ENCODE results near the gene TECR.
A peak's percentile ranks its signal among the peaks of the same experiment; 100 is the strongest.
"Not testable (repeated sequence)": the region's sequence is repeated elsewhere in the genome, so short reads cannot be mapped to it uniquely, and the experiment has no call there.

Gene TECR

GRCh38 chr19:14562660-14563589, 33.5 kb downstream of the TECR start:
- no peak for DNase-seq

GRCh38 chr19:14563590-14563926, 34.2 kb downstream of the TECR start:
- DNase-seq, result no peak

GRCh38 chr19:14563989-14564651, 34.7 kb downstream of the TECR start:
- DNase-seq, result no peak

GRCh38 chr19:14564652-14565297, 35.4 kb downstream of the TECR start:
- DNase-seq, result not testable (repeated sequence)

- DNase-seq, result no peak
These were observed 35.9 kb downstream of the TECR start for GRCh38 chr19:14565298-14565679.

- DNase-seq, result no peak
These were observed 36.6 kb downstream of the TECR start for GRCh38 chr19:14565765-14566711.

- no peak for DNase-seq
These were observed 37.3 kb downstream of the TECR start for GRCh38 chr19:14566712-14567077.

GRCh38 chr19:14567079-14567478, 37.7 kb downstream of the TECR start:
- no peak for DNase-seq

GRCh38 chr19:14570864-14571527, 41.6 kb downstream of the TECR start:
- no peak for DNase-seq

GRCh38 chr19:14571695-14572490, 42.5 kb downstream of the TECR start, which contains the start of gene NDUFB7:
Gene NDUFB7 (minus strand): TSS chr19:14572066. CDS start chr19:14572000, 66 bp downstream.
- peak; percentile 88 for DNase-seq

GRCh38 chr19:14575428-14575980, 46.1 kb downstream of the TECR start:
- no peak for DNase-seq

GRCh38 chr19:14576363-14576762, 47.0 kb downstream of the TECR start:
- no peak for DNase-seq

GRCh38 chr19:14577264-14577663, 47.9 kb downstream of the TECR start:
- DNase-seq, result no peak

- no peak for DNase-seq
These were observed 48.6 kb downstream of the TECR start for GRCh38 chr19:14577885-14578427.

- DNase-seq, result no peak
These were observed 51.3 kb downstream of the TECR start for GRCh38 chr19:14580623-14581237.

- DNase-seq, result no peak
These were observed 53.5 kb downstream of the TECR start, which contains the start of gene CLEC17A for GRCh38 chr19:14582894-14583340. Gene CLEC17A (plus strand): TSS chr19:14583084. CDS start chr19:14583161, 77 bp downstream.

GRCh38 chr19:14584372-14584771, 55.0 kb downstream of the TECR start:
- DNase-seq, result not testable (repeated sequence)

GRCh38 chr19:14585187-14585586, 55.8 kb downstream of the TECR start:
- DNase-seq, result not testable (repeated sequence)

- DNase-seq, result not testable (repeated sequence)
These were observed 60.0 kb downstream of the TECR start for GRCh38 chr19:14589433-14589832.

GRCh38 chr19:14595558-14595957, 66.2 kb downstream of the TECR start:
- no peak for DNase-seq
